ENCODE results near the gene PRDM1.

The PRDM1 gene

DNA sequence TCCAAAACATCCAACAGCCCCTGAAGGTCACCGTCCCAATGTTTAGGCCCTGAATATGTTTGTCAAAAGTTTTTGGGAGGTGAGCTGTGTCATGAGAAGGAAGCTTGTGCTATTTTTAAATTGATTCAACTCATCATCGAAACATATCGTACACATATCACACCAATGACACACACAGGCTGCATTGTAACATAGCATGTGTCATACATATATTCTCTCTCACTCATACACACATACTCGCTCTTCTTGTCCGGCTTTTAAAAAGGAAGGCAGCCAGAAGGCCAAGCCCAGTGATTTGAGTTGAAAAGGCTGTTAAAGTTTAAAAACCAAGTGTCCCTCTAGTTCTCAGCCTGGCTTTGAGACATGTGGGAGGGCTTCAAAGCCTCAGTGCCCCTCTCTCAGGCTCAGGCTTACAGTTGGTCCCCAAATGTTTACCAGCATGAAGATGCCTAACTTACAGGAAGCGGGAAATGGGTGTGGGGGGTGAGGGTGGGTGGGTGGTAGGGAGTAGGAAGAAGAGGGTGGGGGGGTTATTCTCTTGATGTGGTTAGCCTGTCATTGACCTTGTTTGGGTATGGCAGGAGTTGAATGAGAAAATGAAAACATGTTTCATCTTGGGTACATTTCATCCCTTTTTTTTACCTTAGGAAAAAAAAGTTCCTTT is 3.3 kb upstream of the PRDM1 start:
- DNase-seq (ENCODE audit: low read depth, low spot score): no peak
- no peaks in the 10 kb centered on the region for H3K9me3 ChIP-seq (ENCODE audit: control insufficient read depth, insufficient read depth, low read length)
- peaks cover 2% of the 10 kb centered on the region; the same call in 1 of the 2 replicates for H3K27me3 ChIP-seq (ENCODE audit: control insufficient read depth, insufficient read depth, low read length)
- 0 out of 2 replicates have a peak, but pooled peaks cover 2% of the 10 kb centered on the region for H3K4me1 ChIP-seq (ENCODE audit: control insufficient read depth, insufficient read depth, low read length)
- no CpG with 5 or more reads among the region's 6 CpGs for WGBS (ENCODE audit: insufficient coverage, insufficient read length)
- H3K27ac ChIP-seq (ENCODE audit: low read length): no peak overlapping the region
- H3K36me3 ChIP-seq (ENCODE audit: control insufficient read depth, insufficient read depth, low read length): no peaks in the 10 kb centered on the region
- no peak overlapping the region for H3K4me3 ChIP-seq (ENCODE audit: low read length)

DNA sequence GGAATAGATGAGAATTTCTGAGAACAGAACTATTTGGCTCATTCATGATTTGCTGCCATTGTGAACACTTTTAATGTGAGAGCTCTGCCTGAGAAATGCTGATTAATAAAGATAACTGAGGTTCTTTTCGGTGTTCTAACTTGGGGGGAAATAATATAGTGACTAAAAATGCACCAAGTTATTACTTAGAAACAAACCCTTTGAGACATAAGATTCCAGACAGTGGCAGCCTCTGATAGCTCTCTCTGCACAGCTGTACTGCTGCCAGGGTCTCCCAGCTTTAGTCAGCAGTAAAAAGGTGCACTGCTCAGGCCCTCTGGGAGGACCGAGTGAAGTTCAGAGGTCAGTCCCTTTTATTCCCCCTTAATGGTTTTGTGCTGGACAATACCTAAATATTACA is 2.5 kb upstream of the PRDM1 start:
- no peak overlapping the region for H3K4me3 ChIP-seq (ENCODE audit: low read length)
- no peak for DNase-seq (ENCODE audit: low read depth, low spot score)
- peaks cover 4% of the 10 kb centered on the region; the same call in 1 of the 2 replicates for H3K4me1 ChIP-seq (ENCODE audit: control insufficient read depth, insufficient read depth, low read length)
- H3K27ac ChIP-seq (ENCODE audit: low read length): no peak overlapping the region
- WGBS (ENCODE audit: insufficient coverage, insufficient read length): no CpG with 5 or more reads among the region's 2 CpGs
- no peaks in the 10 kb centered on the region for H3K9me3 ChIP-seq (ENCODE audit: control insufficient read depth, insufficient read depth, low read length)
- no peaks in the 10 kb centered on the region for H3K36me3 ChIP-seq (ENCODE audit: control insufficient read depth, insufficient read depth, low read length)
- peaks cover 2% of the 10 kb centered on the region; the same call in 1 of the 2 replicates for H3K27me3 ChIP-seq (ENCODE audit: control insufficient read depth, insufficient read depth, low read length)

DNA sequence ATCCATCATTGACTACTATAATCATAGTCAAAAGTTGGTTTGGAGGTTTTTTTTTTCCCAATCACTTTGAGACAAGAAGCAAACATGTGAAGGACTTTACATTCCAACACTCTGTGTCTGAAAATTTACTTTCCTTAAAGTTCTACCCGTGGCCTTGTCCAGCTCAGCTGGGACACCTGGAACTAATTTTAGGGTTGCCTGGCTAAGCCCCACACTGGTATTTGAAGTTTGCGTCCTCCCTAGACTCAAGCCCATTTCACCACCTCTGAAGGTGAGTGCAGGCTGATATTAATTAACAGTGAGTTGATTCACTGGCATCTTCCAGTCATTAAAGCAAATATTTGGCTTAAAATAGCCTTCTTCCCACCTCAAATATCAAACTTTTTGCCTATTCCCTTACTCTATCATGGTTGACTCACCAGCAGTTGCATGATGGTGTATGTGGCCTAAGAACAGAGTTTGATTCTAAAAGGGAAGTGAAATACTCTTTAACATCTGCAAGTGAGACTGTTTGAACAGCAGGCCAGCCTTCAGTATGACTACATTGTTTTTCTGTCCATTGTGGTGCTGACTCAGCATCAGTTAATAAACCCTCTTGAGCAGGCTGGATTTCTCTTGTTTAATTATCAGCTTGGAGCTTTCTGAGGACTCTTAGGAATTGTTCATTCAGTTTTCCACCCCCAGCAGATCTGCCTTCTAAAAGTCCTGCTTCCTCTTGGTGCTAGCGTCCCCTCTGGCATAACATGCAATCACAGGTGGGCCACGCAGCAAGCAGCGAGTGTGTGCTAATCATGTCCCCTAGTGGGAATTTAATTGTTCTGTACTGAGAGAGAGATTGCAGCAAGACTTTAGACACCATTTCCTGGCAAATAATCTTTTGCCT is 1.8 kb upstream of the PRDM1 start:
- Histone ChIP-seq H3K4me1 (ENCODE audit: control insufficient read depth, insufficient read depth, low read length) (peaks cover 4% of the 10 kb centered on the region; the same call in 1 of the 2 replicates), H3K9me3 (ENCODE audit: control insufficient read depth, insufficient read depth, low read length) (no peaks in the 10 kb centered on the region), H3K4me3 (ENCODE audit: low read length) (no peak overlapping the region), H3K27ac (ENCODE audit: low read length) (no peak overlapping the region), H3K36me3 (ENCODE audit: control insufficient read depth, insufficient read depth, low read length) (no peaks in the 10 kb centered on the region), H3K27me3 (ENCODE audit: control insufficient read depth, insufficient read depth, low read length) (peaks cover 2% of the 10 kb centered on the region; the same call in 1 of the 2 replicates)
- WGBS (ENCODE audit: insufficient coverage, insufficient read length): no CpG with 5 or more reads among the region's 5 CpGs
- DNase-seq (ENCODE audit: low read depth, low spot score): peak; percentile 63

DNA sequence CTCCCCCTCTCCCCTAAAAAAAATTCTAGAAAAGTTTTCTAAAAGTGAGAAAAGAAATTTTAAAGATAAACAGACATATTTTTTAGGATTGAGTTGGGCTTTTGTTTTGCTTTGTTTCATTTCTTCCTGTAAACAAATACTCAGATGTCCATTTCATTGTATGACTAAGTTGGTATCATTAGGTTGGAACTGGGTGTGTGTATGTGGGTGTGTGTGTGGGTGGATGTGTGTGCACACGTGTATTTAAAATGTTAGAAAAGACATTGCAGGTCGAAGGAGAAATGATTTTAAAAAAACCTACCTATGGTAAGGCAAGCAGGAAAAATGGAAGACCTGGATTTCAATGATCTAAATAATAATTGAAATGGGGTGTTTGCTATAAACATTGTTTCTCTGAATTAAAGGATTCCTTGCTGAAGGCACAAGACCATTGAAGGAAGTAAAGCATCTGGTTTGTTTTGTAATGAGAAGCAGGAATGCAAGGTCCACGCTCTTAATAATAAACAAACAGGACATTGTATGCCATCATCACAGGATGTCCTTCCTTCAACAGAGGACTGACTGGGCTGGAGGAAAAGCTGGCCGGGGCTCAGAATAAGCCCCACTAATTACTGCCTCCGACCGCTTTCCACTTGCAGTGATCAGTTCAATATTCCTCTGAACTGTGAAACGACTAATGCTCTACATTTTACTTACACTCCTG is 996 bp upstream of the PRDM1 start:
- H3K27me3 ChIP-seq (ENCODE audit: control insufficient read depth, insufficient read depth, low read length): peaks cover 2% of the 10 kb centered on the region; the same call in 1 of the 2 replicates
- no peaks in the 10 kb centered on the region for H3K9me3 ChIP-seq (ENCODE audit: control insufficient read depth, insufficient read depth, low read length)
- DNase-seq (ENCODE audit: low read depth, low spot score): no peak
- H3K4me3 ChIP-seq (ENCODE audit: low read length): no peak overlapping the region
- peaks cover 4% of the 10 kb centered on the region; the same call in 1 of the 2 replicates for H3K4me1 ChIP-seq (ENCODE audit: control insufficient read depth, insufficient read depth, low read length)
- no CpG with 5 or more reads among the region's 7 CpGs for WGBS (ENCODE audit: insufficient coverage, insufficient read length)
- H3K36me3 ChIP-seq (ENCODE audit: control insufficient read depth, insufficient read depth, low read length): no peaks in the 10 kb centered on the region
- H3K27ac ChIP-seq (ENCODE audit: low read length): no peak overlapping the region

DNA sequence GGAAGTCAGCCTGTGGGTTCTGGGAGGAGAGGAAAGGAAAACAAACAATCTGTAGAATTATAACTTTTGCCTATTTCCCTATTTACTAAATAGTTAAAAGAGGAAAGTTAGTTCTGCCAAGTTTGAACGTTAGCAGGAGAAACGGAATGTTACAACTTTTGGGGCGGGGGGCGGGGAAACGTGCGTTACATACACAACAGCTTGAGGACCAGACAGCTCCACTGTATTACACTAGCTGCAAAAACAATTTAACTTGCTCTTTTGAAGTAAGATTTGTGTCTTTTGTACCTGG is 498 bp upstream of the PRDM1 start:
- H3K9me3 ChIP-seq (ENCODE audit: control insufficient read depth, insufficient read depth, low read length): no peaks in the 10 kb centered on the region
- H3K4me1 ChIP-seq (ENCODE audit: control insufficient read depth, insufficient read depth, low read length): peaks cover 4% of the 10 kb centered on the region; the same call in 1 of the 2 replicates
- H3K36me3 ChIP-seq (ENCODE audit: control insufficient read depth, insufficient read depth, low read length): no peaks in the 10 kb centered on the region
- no peak for DNase-seq (ENCODE audit: low read depth, low spot score)
- peak overlapping the region; percentile 58; the same call in 1 of the 2 replicates for H3K4me3 ChIP-seq (ENCODE audit: low read length)
- H3K27me3 ChIP-seq (ENCODE audit: control insufficient read depth, insufficient read depth, low read length): peaks cover 2% of the 10 kb centered on the region; the same call in 1 of the 2 replicates
- no CpG with 5 or more reads among the region's 6 CpGs for WGBS (ENCODE audit: insufficient coverage, insufficient read length)
- no peak overlapping the region for H3K27ac ChIP-seq (ENCODE audit: low read length)

DNA sequence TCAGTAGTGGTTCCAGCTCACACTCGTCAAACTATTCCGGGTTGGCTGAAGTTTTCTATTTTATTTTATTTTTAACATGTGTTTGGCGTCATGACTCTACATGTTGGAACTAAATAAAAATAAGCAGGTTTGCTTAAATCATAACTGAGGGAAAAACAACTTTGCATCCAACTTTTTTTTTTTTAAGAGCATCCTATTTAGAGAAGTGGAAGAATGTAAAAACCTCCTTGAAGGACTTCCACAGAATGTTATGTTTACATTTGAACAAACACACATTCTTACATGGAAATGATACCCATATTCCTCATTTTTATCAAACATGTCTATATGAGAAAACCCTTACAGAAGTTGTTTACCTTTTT is 659 bp downstream of the PRDM1 start:
- no peak for DNase-seq (ENCODE audit: low read depth, low spot score)
- H3K27me3 ChIP-seq (ENCODE audit: control insufficient read depth, insufficient read depth, low read length): peaks cover 2% of the 10 kb centered on the region; the same call in 1 of the 2 replicates
- no CpG with 5 or more reads among the region's 3 CpGs for WGBS (ENCODE audit: insufficient coverage, insufficient read length)
- H3K27ac ChIP-seq (ENCODE audit: low read length): no peak overlapping the region
- peaks cover 4% of the 10 kb centered on the region; the same call in 1 of the 2 replicates for H3K4me1 ChIP-seq (ENCODE audit: control insufficient read depth, insufficient read depth, low read length)
- H3K4me3 ChIP-seq (ENCODE audit: low read length): no peak overlapping the region
- H3K9me3 ChIP-seq (ENCODE audit: control insufficient read depth, insufficient read depth, low read length): no peaks in the 10 kb centered on the region
- H3K36me3 ChIP-seq (ENCODE audit: control insufficient read depth, insufficient read depth, low read length): no peaks in the 10 kb centered on the region

DNA sequence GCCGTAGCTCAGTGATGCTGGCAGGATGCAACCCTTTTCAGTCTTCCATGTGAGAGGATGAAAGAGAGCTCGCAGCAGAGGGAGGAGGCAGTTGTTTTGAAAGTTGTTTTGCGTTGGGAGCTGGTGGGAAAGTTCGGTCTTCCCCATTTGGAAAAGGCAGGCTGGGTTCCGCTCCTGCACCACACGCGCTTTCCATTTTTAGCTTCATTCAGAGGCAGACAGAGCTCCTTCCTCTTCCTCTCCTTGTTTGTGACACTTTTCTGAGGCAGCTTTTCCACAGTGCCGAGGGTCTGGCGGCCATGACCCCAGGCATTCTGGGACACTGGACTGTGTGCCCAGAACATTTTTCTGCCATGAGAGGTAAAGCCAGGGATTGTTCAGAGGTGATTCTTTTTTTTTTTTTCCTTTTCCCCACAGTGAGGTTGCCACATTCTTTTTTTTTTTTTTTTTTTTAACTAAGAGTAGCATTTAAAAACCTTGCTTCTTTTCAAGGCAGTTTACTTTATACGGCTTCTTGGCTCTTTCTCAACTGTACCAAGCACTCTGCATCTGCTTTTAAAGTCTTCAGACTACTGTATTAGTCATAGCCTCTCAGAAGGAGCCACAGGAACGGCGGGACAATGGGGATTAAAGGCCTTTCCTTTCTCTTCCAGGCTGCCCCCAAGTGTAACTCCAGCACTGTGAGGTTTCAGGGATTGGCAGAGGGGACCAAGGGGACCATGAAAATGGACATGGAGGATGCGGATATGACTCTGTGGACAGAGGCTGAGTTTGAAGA is 1.6 kb downstream of the PRDM1 start:
- H3K4me1 ChIP-seq (ENCODE audit: control insufficient read depth, insufficient read depth, low read length): peaks cover 4% of the 10 kb centered on the region; the same call in 1 of the 2 replicates
- no peaks in the 10 kb centered on the region for H3K36me3 ChIP-seq (ENCODE audit: control insufficient read depth, insufficient read depth, low read length)
- WGBS (ENCODE audit: insufficient coverage, insufficient read length): no CpG with 5 or more reads among the region's 13 CpGs

DNA sequence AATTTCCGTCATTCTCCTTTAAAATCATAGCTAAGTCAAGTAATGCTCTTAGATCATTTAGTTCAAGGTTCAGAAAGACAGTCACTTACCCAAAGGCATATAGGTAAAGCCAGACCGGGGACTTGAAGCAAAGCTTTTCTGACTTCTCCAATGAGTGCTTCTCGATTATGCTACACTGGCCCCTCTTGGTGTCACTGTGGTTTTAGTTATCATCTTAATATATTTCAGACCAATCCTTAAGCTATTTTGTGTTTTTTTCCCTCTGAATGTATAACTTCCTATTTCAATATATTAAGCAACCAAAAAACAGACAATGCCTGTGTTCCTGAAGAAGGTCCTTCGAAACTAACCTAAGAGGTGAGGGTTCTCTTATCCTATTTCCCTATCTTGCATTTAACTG is 3.9 kb downstream of the PRDM1 start:
- Histone ChIP-seq H3K36me3 (ENCODE audit: control insufficient read depth, insufficient read depth, low read length) (no peaks in the 10 kb centered on the region), H3K27me3 (ENCODE audit: control insufficient read depth, insufficient read depth, low read length) (peaks cover 2% of the 10 kb centered on the region; the same call in 1 of the 2 replicates), H3K4me3 (ENCODE audit: low read length) (no peak overlapping the region), H3K27ac (ENCODE audit: low read length) (no peak overlapping the region), H3K9me3 (ENCODE audit: control insufficient read depth, insufficient read depth, low read length) (no peaks in the 10 kb centered on the region), H3K4me1 (ENCODE audit: control insufficient read depth, insufficient read depth, low read length) (peaks cover 4% of the 10 kb centered on the region; the same call in 1 of the 2 replicates)
- no CpG with 5 or more reads among the region's 4 CpGs for WGBS (ENCODE audit: insufficient coverage, insufficient read length)
- no peak for DNase-seq (ENCODE audit: low read depth, low spot score)

More for the DNA sequence above, 1.6 kb downstream of the PRDM1 start:
- no peak overlapping the region for H3K4me3 ChIP-seq (ENCODE audit: low read length)
- no peak for DNase-seq (ENCODE audit: low read depth, low spot score)
- no peaks in the 10 kb centered on the region for H3K9me3 ChIP-seq (ENCODE audit: control insufficient read depth, insufficient read depth, low read length)
- no peak overlapping the region for H3K27ac ChIP-seq (ENCODE audit: low read length)
- peaks cover 2% of the 10 kb centered on the region; the same call in 1 of the 2 replicates for H3K27me3 ChIP-seq (ENCODE audit: control insufficient read depth, insufficient read depth, low read length)

DNA sequence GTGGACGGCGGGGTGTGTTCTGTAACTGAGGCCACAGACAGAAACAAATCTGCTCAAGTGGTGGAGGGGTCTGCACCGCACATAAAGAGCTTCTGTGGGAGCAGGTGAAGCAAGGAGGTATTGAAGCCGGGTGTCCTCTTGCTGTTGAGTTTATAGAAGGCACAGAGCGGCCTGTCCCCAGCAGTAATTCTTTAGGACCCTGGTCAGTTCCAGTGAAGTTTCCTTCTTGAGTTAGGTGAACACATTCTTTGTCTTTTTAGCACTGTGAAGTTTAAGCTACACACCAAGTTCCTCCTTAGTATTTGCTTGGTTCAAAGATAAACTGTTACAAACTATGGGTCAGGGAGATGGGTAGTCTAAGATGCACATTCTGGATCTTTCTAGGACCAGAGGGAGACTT is 6.1 kb downstream of the PRDM1 start:
- Histone ChIP-seq H3K36me3 (ENCODE audit: control insufficient read depth, insufficient read depth, low read length) (no peaks in the 10 kb centered on the region), H3K4me1 (ENCODE audit: control insufficient read depth, insufficient read depth, low read length) (peaks cover 4% of the 10 kb centered on the region; the same call in 1 of the 2 replicates), H3K27ac (ENCODE audit: low read length) (no peak overlapping the region), H3K9me3 (ENCODE audit: control insufficient read depth, insufficient read depth, low read length) (no peaks in the 10 kb centered on the region), H3K4me3 (ENCODE audit: low read length) (no peak overlapping the region), H3K27me3 (ENCODE audit: control insufficient read depth, insufficient read depth, low read length) (peaks cover 2% of the 10 kb centered on the region; the same call in 1 of the 2 replicates)
- no peak for DNase-seq (ENCODE audit: low read depth, low spot score)
- WGBS (ENCODE audit: insufficient coverage, insufficient read length): no CpG with 5 or more reads among the region's 5 CpGs
